ENCODE data around the gene CTSC. TPM values are rescaled to one million over a fixed set of nuclear protein-coding genes. Genes with fewer than 3 reads are reported as not detected.

Gene CTSC
- total and polyA plus RNA-seq, 7 experiments from 2014 or later, result 26.9 to 174 (median 86.6) TPM

DNA sequence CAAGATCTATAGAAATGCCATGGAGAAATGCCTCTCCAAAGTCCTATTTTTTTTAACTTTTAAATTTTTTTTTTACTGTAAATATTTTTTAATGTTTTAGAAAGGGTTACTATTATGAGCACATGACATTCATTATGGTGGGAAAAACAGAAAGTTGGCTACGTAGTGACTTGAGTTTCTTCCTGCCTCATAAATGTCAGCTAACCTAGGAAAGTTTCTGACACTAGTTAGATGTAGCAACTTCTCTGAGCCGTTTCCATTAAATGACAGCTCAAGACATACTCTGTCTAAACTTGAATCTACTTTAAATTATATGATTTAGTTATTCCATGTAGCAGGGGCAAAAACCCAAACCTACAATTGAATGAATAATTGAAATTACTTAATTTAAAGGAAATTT, 18.4 kb upstream of the CTSC start:
- H3K9me3 ChIP-seq (ENCODE audit: control insufficient read depth in 2 of 3, low read length in 3 of 3), result no peaks in the 10 kb centered on the region
- ATAC-seq (peak; percentile 37), DNase-seq (no peak)
- Mint-ChIP-seq H3K27me3 (peaks cover 0 to 3% (median 0%) of the 10 kb centered on the region in 5 donors), H3K9me3 (no peaks in the 10 kb centered on the region), H3K36me3 (peaks cover 0 to 3% (median 0%) of the 10 kb centered on the region in 5 donors), H3K4me3 (no peak overlapping the region), H3K4me1 (peaks cover 19 to 48% (median 38%) of the 10 kb centered on the region in 7 donors), H3K27ac (no peak overlapping the region)
- peaks cover 16 to 20% of the 10 kb centered on the region in 2 donors for H3K4me1 ChIP-seq (ENCODE audit: control insufficient read depth in 2 of 2, insufficient read depth in 2 of 2, low read length in 2 of 2)
- no peak overlapping the region for H3K4me3 ChIP-seq (ENCODE audit: low read length)
- H3K27me3 ChIP-seq (ENCODE audit: control insufficient read depth in 2 of 2, insufficient read depth in 2 of 2, low read length in 2 of 2), result no peaks in the 10 kb centered on the region
- no peak overlapping the region for H3K27ac ChIP-seq (ENCODE audit: low read depth, low read length)
- intact Hi-C loops (cut with micrococcal nuclease), result loop anchor here (2.0 kb wide), 2 partner anchors 17 to 59 kb away; no protein-coding TSS in a partner anchor
- POLR2A ChIA-PET, result interaction anchor here (0.7 to 0.8 kb wide), 2 partner anchors 11 to 118 kb away, joined by 4 to 5 read pairs; no protein-coding TSS in a partner anchor
- H3K36me3 ChIP-seq (ENCODE audit: control insufficient read depth in 2 of 3, insufficient read depth in 3 of 3, low read length in 3 of 3), result no peaks in the 10 kb centered on the region
- CTCF ChIA-PET, result interaction anchor here (0.6 kb wide), 1 partner anchor 19 kb away, joined by 5 read pairs; no protein-coding TSS in a partner anchor

DNA sequence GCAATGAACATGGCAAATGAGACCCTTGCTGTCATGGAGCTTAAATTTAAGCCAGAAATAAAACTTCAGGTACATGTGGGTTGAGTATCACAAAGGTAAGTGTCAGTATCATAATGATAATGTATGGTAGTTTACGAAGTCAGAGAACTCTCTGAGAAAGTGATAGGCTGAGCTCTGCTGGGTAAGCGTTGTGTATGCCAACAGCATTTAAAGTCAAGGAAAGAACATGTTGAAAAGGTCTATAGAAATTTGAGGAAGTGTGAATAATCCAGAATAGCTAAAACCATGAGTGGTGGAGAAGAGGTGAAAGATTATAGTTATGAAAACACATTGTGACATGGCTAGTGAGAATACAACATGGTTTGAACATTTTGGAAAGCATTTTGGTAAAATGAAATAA, 17.4 kb upstream of the CTSC start:
- H3K27ac Mint-ChIP-seq, result peak overlapping the region in 1 of 9 donors; percentile 5
- H3K27ac ChIP-seq (ENCODE audit: low read depth, low read length), result no peak overlapping the region
- peaks cover 0 to 3% (median 0%) of the 10 kb centered on the region in 5 donors for H3K27me3 Mint-ChIP-seq
- no peak overlapping the region for H3K4me3 ChIP-seq (ENCODE audit: low read length)
- peaks cover 8 to 15% of the 10 kb centered on the region in 2 donors for H3K4me1 ChIP-seq (ENCODE audit: control insufficient read depth in 2 of 2, insufficient read depth in 2 of 2, low read length in 2 of 2)
- H3K4me1 Mint-ChIP-seq, result peaks cover 12 to 40% (median 31%) of the 10 kb centered on the region in 7 donors
- no peaks in the 10 kb centered on the region for H3K9me3 Mint-ChIP-seq
- H3K36me3 Mint-ChIP-seq, result peaks cover 0 to 3% (median 0%) of the 10 kb centered on the region in 5 donors
- DNase-seq (no peak), ATAC-seq (peak; percentile 49)
- H3K9me3 ChIP-seq (ENCODE audit: control insufficient read depth in 2 of 3, low read length in 3 of 3), result no peaks in the 10 kb centered on the region
- peak overlapping the region in 2 of 10 donors; percentile 3 to 24 for H3K4me3 Mint-ChIP-seq
- POLR2A ChIA-PET, result no interaction called here
- no peaks in the 10 kb centered on the region for H3K27me3 ChIP-seq (ENCODE audit: control insufficient read depth in 2 of 2, insufficient read depth in 2 of 2, low read length in 2 of 2)
- CTCF ChIA-PET, result no interaction called here
- intact Hi-C loops (cut with micrococcal nuclease), result loop anchor here (1.0 to 2.0 kb wide), 2 partner anchors 16 to 18 kb away; partner anchors contain the start of gene CTSC (in 1 of the 2)
- H3K36me3 ChIP-seq (ENCODE audit: control insufficient read depth in 2 of 3, insufficient read depth in 3 of 3, low read length in 3 of 3), result no peaks in the 10 kb centered on the region

- ChIA-PET CTCF (no interaction called here), POLR2A (interaction anchor here (1.0 kb wide), 1 partner anchor 17 kb away, joined by 7 read pairs; the partner anchor contains the start of gene CTSC)
- H3K27me3 ChIP-seq (ENCODE audit: control insufficient read depth in 2 of 2, insufficient read depth in 2 of 2, low read length in 2 of 2), result no peaks in the 10 kb centered on the region
- Mint-ChIP-seq H3K36me3 (peaks cover 0 to 10% (median 3%) of the 10 kb centered on the region in 5 donors), H3K27me3 (peaks cover 0 to 3% (median 0%) of the 10 kb centered on the region in 5 donors), H3K27ac (peak overlapping the region in 1 of 9 donors; percentile 29), H3K4me1 (peaks cover 7 to 33% (median 24%) of the 10 kb centered on the region in 7 donors), H3K9me3 (no peaks in the 10 kb centered on the region), H3K4me3 (peak overlapping the region in 3 of 10 donors; percentile 41 to 52 (median 50))
- no peak overlapping the region for H3K4me3 ChIP-seq (ENCODE audit: low read length)
- ATAC-seq, result peak; percentile 41
- H3K27ac ChIP-seq (ENCODE audit: low read depth, low read length), result no peak overlapping the region
- intact Hi-C loops (cut with micrococcal nuclease), result loop anchor here (1.0 to 2.0 kb wide), 2 partner anchors 15 to 17 kb away; partner anchors contain the start of gene CTSC (in 1 of the 2)
- DNase-seq, result no peak
- peaks cover 0 to 9% of the 10 kb centered on the region in 2 donors for H3K4me1 ChIP-seq (ENCODE audit: control insufficient read depth in 2 of 2, insufficient read depth in 2 of 2, low read length in 2 of 2)
- H3K36me3 ChIP-seq (ENCODE audit: control insufficient read depth in 2 of 3, insufficient read depth in 3 of 3, low read length in 3 of 3), result no peaks in the 10 kb centered on the region
- H3K9me3 ChIP-seq (ENCODE audit: control insufficient read depth in 2 of 3, low read length in 3 of 3), result no peaks in the 10 kb centered on the region
Measured at GRCh38 chr11:88353835-88354496, 16.4 kb upstream of the CTSC start.

DNA sequence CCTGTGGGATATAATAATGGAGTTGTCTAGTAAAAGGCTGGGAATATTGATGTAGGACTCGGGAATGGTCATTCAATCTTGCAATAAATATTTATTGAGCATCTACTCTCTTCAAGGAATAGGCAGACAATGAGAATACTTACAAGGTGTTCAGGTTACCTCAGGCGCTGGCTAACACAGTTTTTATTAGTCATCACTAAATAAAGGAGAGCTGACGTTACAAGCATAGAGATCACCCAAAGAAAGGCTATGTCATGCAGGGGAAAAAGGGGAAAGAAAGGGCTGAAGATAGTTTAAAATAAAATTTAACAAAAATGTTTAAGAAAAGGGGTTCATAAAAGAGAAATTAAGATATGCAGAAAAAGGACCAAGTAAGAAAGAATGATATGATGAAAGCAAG, 15.8 kb upstream of the CTSC start:
- CTCF ChIA-PET, result no interaction called here
- H3K4me3 Mint-ChIP-seq, result peak overlapping the region in 1 of 10 donors; percentile 41
- ATAC-seq (no peak), DNase-seq (no peak)
- no peaks in the 10 kb centered on the region for H3K9me3 Mint-ChIP-seq
- Histone ChIP-seq H3K27me3 (ENCODE audit: control insufficient read depth in 2 of 2, insufficient read depth in 2 of 2, low read length in 2 of 2) (no peaks in the 10 kb centered on the region), H3K9me3 (ENCODE audit: control insufficient read depth in 2 of 3, low read length in 3 of 3) (no peaks in the 10 kb centered on the region), H3K27ac (ENCODE audit: low read depth, low read length) (no peak overlapping the region), H3K4me3 (ENCODE audit: low read length) (no peak overlapping the region), H3K4me1 (ENCODE audit: control insufficient read depth in 2 of 2, insufficient read depth in 2 of 2, low read length in 2 of 2) (peaks cover 0 to 9% of the 10 kb centered on the region in 2 donors), H3K36me3 (ENCODE audit: control insufficient read depth in 2 of 3, insufficient read depth in 3 of 3, low read length in 3 of 3) (no peaks in the 10 kb centered on the region)
- peaks cover 7 to 33% (median 24%) of the 10 kb centered on the region in 7 donors for H3K4me1 Mint-ChIP-seq
- POLR2A ChIA-PET, result interaction anchor here (1.0 kb wide), 1 partner anchor 16 kb away, joined by 7 read pairs; the partner anchor contains the start of gene CTSC
- H3K36me3 Mint-ChIP-seq, result peaks cover 0 to 10% (median 4%) of the 10 kb centered on the region in 5 donors
- peaks cover 0 to 3% (median 0%) of the 10 kb centered on the region in 5 donors for H3K27me3 Mint-ChIP-seq
- intact Hi-C loops (cut with micrococcal nuclease), result no loop called here
- peak overlapping the region in 2 of 9 donors; percentile 21 to 29 for H3K27ac Mint-ChIP-seq

GRCh38 chr11:88352139-88352538, 14.6 kb upstream of the CTSC start:
- Histone ChIP-seq H3K27me3 (ENCODE audit: control insufficient read depth in 2 of 2, insufficient read depth in 2 of 2, low read length in 2 of 2) (no peaks in the 10 kb centered on the region), H3K4me1 (ENCODE audit: control insufficient read depth in 2 of 2, insufficient read depth in 2 of 2, low read length in 2 of 2) (peaks cover 0 to 9% of the 10 kb centered on the region in 2 donors), H3K9me3 (ENCODE audit: control insufficient read depth in 2 of 3, low read length in 3 of 3) (no peaks in the 10 kb centered on the region), H3K4me3 (ENCODE audit: low read length) (no peak overlapping the region), H3K36me3 (ENCODE audit: control insufficient read depth in 2 of 3, insufficient read depth in 3 of 3, low read length in 3 of 3) (no peaks in the 10 kb centered on the region), H3K27ac (ENCODE audit: low read depth, low read length) (no peak overlapping the region)
- H3K27me3 Mint-ChIP-seq, result peaks cover 0 to 3% (median 0%) of the 10 kb centered on the region in 5 donors
- H3K36me3 Mint-ChIP-seq, result peaks cover 0 to 13% (median 5%) of the 10 kb centered on the region in 5 donors
- intact Hi-C loops (cut with micrococcal nuclease), result no loop called here
- H3K4me3 Mint-ChIP-seq, result no peak overlapping the region
- CTCF ChIA-PET, result interaction anchor here (0.7 kb wide), 1 partner anchor 12 kb away, joined by 3 read pairs; no protein-coding TSS in a partner anchor
- no peak for ATAC-seq
- DNase-seq, result no peak
- POLR2A ChIA-PET, result no interaction called here
- no peaks in the 10 kb centered on the region for H3K9me3 Mint-ChIP-seq
- peaks cover 5 to 26% (median 14%) of the 10 kb centered on the region in 7 donors for H3K4me1 Mint-ChIP-seq
- no peak overlapping the region for H3K27ac Mint-ChIP-seq

DNA sequence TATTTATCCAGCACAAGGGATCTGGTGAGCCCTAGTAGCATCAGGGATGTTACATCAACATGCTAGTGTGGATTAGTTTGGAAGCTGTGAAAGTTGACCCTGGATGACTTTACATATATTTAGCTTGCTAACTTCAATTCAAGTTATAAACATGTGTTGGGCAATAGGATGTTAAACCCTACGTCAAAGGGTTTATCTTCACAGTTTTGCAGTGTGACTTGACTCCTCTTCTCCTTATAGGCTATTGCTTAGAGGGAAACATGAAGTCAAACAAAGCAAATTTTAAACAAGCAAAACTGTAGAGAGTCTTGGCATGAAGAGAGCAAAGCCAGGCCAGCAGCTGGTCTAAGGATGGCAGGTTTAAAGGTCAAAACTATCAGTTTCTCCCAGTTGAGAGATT, 11.3 kb upstream of the CTSC start:
- Mint-ChIP-seq H3K27me3 (peaks cover 0 to 3% (median 0%) of the 10 kb centered on the region in 5 donors), H3K36me3 (peaks cover 4 to 10% (median 5%) of the 10 kb centered on the region in 5 donors), H3K4me3 (no peak overlapping the region), H3K4me1 (peaks cover 0 to 37% (median 11%) of the 10 kb centered on the region in 7 donors), H3K27ac (no peak overlapping the region), H3K9me3 (no peaks in the 10 kb centered on the region)
- Histone ChIP-seq H3K27me3 (ENCODE audit: control insufficient read depth in 2 of 2, insufficient read depth in 2 of 2, low read length in 2 of 2) (no peaks in the 10 kb centered on the region), H3K36me3 (ENCODE audit: control insufficient read depth in 2 of 3, insufficient read depth in 3 of 3, low read length in 3 of 3) (no peaks in the 10 kb centered on the region), H3K4me3 (ENCODE audit: low read length) (no peak overlapping the region), H3K9me3 (ENCODE audit: control insufficient read depth in 2 of 3, low read length in 3 of 3) (no peaks in the 10 kb centered on the region), H3K4me1 (ENCODE audit: control insufficient read depth in 2 of 2, insufficient read depth in 2 of 2, low read length in 2 of 2) (peaks cover 0 to 10% of the 10 kb centered on the region in 2 donors), H3K27ac (ENCODE audit: low read depth, low read length) (no peak overlapping the region)
- DNase-seq (no peak), ATAC-seq (no peak)
- intact Hi-C loops (cut with micrococcal nuclease), result no loop called here
- CTCF ChIA-PET, result no interaction called here
- POLR2A ChIA-PET, result interaction anchor here (1.3 kb wide), 1 partner anchor 11 kb away, joined by 3 read pairs; the partner anchor contains the start of gene CTSC

Data from naive thymus-derived CD4-positive, alpha-beta T cell (primary cell).